ENCODE data around the gene PRDM10.
A peak's percentile ranks its signal among the peaks of the same experiment; 100 is the strongest.

Gene PRDM10

GRCh38 chr11:129933891-129934290 lies 68.7 kb downstream of the PRDM10 start:
- Histone ChIP-seq H3K27ac (no peak overlapping the region), H3K27me3 (replicated peaks) (no peaks in the 10 kb centered on the region), H3K4me3 (ENCODE audit: low read depth, low read length) (no peak overlapping the region), H3K36me3 (replicated peaks) (peaks cover 6% of the 10 kb centered on the region)
- TF ChIP-seq CTCF (IDR thresholded peaks at IDR 0.05; ENCODE audit: low read depth, low read length, missing control alignments): no peak
- in situ Hi-C loops (cut with HindIII; ENCODE audit: low pct_ligation_motif_present, low sequenced_read_pairs): loop anchor here (25.0 kb wide), 1 partner anchor 203 kb away; no protein-coding TSS in a partner anchor
- no peak for DNase-seq

- DNase-seq: no peak
- H3K27ac ChIP-seq: no peak overlapping the region
- in situ Hi-C loops (cut with HindIII; ENCODE audit: low pct_ligation_motif_present, low sequenced_read_pairs): loop anchor here (25.0 kb wide), 1 partner anchor 204 kb away; no protein-coding TSS in a partner anchor
- H3K27me3 ChIP-seq (replicated peaks): no peaks in the 10 kb centered on the region
- H3K36me3 ChIP-seq (replicated peaks): peaks cover 6% of the 10 kb centered on the region
- H3K4me3 ChIP-seq (ENCODE audit: low read depth, low read length): no peak overlapping the region
- TF ChIP-seq CTCF (IDR thresholded peaks at IDR 0.05; ENCODE audit: low read depth, low read length, missing control alignments): no peak
These were observed 69.4 kb downstream of the PRDM10 start for GRCh38 chr11:129933262-129933661.

DNA sequence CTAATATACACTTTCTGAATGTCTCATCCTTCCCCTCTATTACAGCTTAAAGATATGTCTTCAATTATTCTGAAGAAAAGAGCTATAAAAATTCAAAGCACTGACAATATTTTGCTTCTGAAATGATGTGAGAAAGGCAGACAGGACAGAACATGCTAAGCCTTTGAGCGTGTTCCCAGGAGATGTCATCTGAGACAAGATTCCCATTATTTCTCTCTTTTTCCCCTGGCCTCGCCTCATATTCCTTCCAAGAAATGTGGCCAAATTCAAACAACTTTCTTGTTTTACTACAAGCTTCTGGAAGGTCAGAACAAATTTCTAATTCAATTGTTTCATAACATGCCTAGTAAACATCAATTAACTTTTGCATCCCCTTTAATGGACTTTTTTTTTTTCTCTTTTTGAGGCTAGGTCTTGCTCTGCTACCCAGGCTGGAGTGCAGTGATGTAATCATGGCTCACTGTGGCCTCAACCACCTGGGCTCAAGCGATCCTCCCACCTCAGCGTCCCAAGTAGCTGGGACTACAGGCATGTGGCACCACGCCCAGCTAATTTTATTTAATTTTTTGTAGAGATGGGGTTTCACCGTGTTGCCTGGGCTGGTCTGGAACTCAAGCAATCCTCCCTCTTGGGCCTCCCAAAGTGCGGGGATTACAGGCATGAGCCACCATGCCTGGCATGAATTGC lies 70.1 kb downstream of the PRDM10 start:
- no peak for DNase-seq
- in situ Hi-C loops (cut with HindIII; ENCODE audit: low pct_ligation_motif_present, low sequenced_read_pairs): loop anchor here (25.0 kb wide), 1 partner anchor 205 kb away; no protein-coding TSS in a partner anchor
- H3K27ac ChIP-seq: no peak overlapping the region
- no peak for TF ChIP-seq CTCF (IDR thresholded peaks at IDR 0.05; ENCODE audit: low read depth, low read length, missing control alignments)
- H3K36me3 ChIP-seq (replicated peaks): peaks cover 6% of the 10 kb centered on the region
- no peaks in the 10 kb centered on the region for H3K27me3 ChIP-seq (replicated peaks)
- H3K4me3 ChIP-seq (ENCODE audit: low read depth, low read length): no peak overlapping the region

- peaks cover 6% of the 10 kb centered on the region for H3K36me3 ChIP-seq (replicated peaks)
- H3K27me3 ChIP-seq (replicated peaks): no peaks in the 10 kb centered on the region
- H3K27ac ChIP-seq: no peak overlapping the region
- no peak for TF ChIP-seq CTCF (IDR thresholded peaks at IDR 0.05; ENCODE audit: low read depth, low read length, missing control alignments)
- no peak for DNase-seq
- in situ Hi-C loops (cut with HindIII; ENCODE audit: low pct_ligation_motif_present, low sequenced_read_pairs): loop anchor here (25.0 kb wide), 1 partner anchor 207 kb away; no protein-coding TSS in a partner anchor
- H3K4me3 ChIP-seq (ENCODE audit: low read depth, low read length): no peak overlapping the region
These were observed 71.9 kb downstream of the PRDM10 start for GRCh38 chr11:129930743-129931142.

- Histone ChIP-seq H3K4me3 (ENCODE audit: low read depth, low read length) (no peak overlapping the region), H3K27ac (no peak overlapping the region), H3K27me3 (replicated peaks) (no peaks in the 10 kb centered on the region), H3K36me3 (replicated peaks) (peaks cover 6% of the 10 kb centered on the region)
- no peak for TF ChIP-seq CTCF (IDR thresholded peaks at IDR 0.05; ENCODE audit: low read depth, low read length, missing control alignments)
- DNase-seq: peak; percentile 11
- in situ Hi-C loops (cut with HindIII; ENCODE audit: low pct_ligation_motif_present, low sequenced_read_pairs): loop anchor here (25.0 kb wide), 1 partner anchor 207 kb away; no protein-coding TSS in a partner anchor
These were observed 72.3 kb downstream of the PRDM10 start for GRCh38 chr11:129930296-129930695.

All from brain microvascular endothelial cell (primary cell).